Activated CD8-positive, alpha-beta memory T cell treated with anti-CD3 and anti-CD28 coated beads, Interleukin-2, amount 50 U/mL, for 4 hours (primary cell): ENCODE measurements around the gene GPR153.
"Not testable (repeated sequence)": the region's sequence is repeated elsewhere in the genome, so short reads cannot be mapped to it uniquely, and the experiment has no call there.

Experiments used
- DNase-seq: peaks from one replicate; pipeline ENCODE4 v3.0.0-alpha.2; 2020

GPR153 gene

GRCh38 chr1:6260961-6261614 lies at the start of gene GPR153:
Gene GPR153, minus strand, starts transcription at chr1:6261098. Its CDS starts 6,193 bp downstream, at chr1:6254905.
- DNase-seq, result peak; percentile 68

- no peak for DNase-seq
Observed at GRCh38 chr1:6310116-6310848, 49.4 kb upstream of the GPR153 start.

DNA sequence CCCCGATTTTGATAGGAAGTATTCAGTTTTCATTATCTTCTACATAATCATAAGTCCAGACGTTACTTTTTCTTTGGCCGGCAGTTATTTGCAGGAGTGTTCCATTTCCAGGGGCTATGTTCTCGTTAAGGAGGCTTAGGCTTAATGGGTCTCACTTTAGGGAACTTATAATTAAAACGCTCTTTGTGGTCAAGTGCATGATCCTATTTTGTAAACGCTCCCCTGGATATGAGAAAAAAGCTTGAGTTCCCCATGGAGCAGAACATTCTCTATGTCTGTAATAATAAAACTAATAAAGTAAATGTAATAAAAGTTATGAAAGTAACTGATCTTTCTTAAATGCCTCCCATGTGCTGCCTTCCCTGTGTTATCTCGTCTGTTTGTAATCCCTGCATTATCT lies 48.7 kb upstream of the GPR153 start:
- no peak for DNase-seq

DNA sequence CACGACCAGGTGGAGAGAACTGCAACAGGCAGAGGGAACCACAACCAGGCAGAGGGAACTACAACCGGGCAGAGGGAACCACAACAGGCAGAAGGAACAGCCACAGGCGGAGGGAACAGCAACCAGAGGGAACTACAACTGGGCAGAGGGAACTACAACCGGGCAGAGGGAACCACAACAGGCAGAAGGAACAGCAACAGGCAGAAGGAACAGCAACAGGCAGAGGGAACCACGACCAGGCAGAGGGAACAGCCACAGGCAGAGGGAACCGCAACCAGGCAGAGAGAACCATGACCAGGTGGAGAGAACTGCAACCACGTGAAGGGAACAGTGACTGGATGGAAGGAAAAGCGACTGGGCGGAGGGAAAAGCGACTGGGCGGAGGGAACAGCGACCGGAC lies 47.6 kb upstream of the GPR153 start:
- no peak for DNase-seq

GRCh38 chr1:6307682-6308081 lies 46.8 kb upstream of the GPR153 start:
- not testable (repeated sequence) for DNase-seq

DNA sequence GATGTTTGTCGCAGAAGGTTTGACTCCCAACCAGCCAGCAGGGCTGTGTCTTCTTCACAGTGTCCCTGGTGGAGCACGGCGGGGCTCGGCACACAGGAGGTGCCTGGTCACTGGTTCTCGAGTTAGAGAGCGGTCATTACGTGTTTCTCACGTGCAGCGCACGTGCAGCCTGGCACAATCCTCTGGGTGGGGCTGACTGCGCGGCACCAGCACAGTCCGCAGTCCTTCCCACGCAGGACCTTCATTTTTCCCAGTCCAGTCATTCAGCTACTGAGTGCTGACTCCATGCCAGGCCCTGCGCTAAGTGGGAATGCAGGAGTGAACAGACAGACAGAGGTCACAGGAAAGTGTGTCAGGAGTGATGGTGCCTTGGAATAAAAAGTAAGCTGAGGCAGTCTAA lies 46.2 kb upstream of the GPR153 start:
- DNase-seq, result no peak

GRCh38 chr1:6303397-6304012 lies 42.6 kb upstream of the GPR153 start:
- no peak for DNase-seq

DNA sequence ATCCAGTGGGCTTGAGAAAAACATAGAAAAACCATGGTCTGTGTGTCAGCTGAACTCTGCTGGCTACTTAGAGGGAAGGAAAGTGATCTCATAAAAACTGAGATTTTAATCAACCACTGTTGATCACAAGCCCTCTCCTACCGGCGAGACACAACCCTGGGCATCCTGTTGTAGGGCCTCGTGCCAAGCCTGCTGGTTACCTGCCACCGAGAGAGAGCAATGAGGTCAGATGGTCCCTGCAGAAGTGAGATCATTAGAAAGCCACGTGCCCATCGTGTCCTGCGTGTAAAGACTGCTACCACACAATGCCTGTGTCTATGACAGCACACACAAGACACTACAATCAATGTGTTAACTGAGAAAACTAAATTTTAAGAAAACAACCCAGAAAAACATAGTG lies 41.7 kb upstream of the GPR153 start:
- DNase-seq, result no peak

GRCh38 chr1:6301526-6301925 lies 40.6 kb upstream of the GPR153 start:
- no peak for DNase-seq

GRCh38 chr1:6300342-6301048 lies 39.6 kb upstream of the GPR153 start:
- no peak for DNase-seq

DNA sequence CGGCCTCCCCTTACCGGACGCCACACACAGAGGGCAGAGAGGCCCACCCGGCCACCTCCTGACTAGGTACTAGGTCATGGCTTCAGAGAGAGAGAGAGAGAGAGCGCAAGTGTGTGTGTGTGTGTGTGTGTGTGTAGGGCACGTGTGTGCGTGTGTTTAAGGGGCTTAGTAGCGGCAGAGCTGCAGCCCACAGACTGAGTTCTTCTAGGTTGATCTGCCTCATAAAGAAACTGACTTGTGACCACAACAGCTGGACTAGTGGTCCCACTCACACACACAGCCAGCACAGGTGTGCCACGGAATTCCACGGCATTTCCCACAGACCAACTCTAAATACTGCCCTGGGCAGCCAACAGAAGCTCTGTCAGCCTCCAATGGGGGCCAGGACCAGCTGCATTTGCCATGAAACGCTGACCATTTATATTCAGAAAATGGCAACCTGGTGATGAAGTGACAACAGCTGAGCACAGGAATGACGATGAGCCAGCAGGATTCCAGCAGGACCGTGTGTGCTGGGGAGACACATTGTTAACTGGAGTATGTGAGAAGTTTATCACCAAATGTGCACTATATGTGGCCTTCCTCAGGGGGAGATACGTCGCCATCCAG lies 38.8 kb upstream of the GPR153 start:
- no peak for DNase-seq

GRCh38 chr1:6298940-6299465 lies 38.1 kb upstream of the GPR153 start:
- no peak for DNase-seq

GRCh38 chr1:6298530-6298929 lies 37.6 kb upstream of the GPR153 start:
- no peak for DNase-seq

GRCh38 chr1:6295910-6296309 lies 35.0 kb upstream of the GPR153 start:
- DNase-seq, result no peak

DNA sequence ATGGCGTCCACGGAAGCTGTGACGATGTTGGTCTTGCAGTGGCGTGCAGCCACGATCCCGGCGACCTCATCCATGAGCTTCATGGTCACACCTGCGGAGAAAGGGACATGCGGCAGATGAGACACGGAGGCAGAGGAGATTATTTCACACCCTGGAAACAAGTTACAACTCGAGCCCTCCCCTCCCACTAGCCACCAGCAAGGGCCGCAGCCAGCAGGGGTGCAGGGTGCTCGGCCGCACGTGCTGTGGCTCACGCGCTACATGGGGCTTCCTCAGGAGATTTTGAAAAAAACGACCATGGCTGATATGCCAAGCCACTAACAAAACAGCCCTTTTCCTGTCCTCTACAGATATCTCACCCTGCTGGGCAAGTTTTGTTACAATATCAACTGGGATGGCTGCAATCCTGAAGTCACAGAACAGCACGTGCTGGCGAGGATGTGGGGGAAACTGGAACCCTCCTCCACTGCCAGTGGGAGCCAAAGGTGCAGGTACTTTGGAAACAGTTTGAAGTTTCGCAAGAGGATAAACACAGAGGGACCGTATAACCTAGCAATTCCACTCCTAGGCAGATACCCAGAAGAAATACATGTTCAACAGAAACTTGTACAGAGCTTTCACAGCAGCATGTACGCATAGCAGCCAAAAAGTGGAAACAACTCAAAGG lies 34.1 kb upstream of the GPR153 start:
- no peak for DNase-seq

- DNase-seq, result no peak
Observed at GRCh38 chr1:6294080-6294889, 33.4 kb upstream of the GPR153 start.

- no peak for DNase-seq
Observed at GRCh38 chr1:6292102-6292501, 31.2 kb upstream of the GPR153 start.

GRCh38 chr1:6288665-6289064 lies 27.8 kb upstream of the GPR153 start:
- no peak for DNase-seq

DNA sequence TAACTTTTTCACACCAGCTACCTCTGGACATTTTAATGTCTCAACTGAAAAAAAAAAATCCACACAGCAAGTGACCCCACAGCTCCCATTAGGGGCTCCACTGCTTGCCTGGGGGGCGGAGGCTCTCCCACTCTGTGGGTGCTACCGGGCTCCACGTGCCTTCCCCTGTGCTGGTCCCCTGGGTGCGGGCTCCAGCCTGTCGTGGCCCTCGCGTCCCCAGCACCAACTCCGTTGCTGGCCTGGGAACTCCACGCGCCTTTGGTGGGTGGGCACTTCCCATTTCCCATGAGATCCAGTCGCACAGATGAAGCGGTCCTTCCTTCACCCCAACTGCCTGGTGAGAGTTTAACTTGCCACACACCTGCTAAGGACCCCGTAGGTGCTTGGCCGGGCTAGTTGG lies 27.1 kb upstream of the GPR153 start:
- no peak for DNase-seq

GRCh38 chr1:6287431-6287886 lies 26.6 kb upstream of the GPR153 start:
- DNase-seq, result no peak

DNA sequence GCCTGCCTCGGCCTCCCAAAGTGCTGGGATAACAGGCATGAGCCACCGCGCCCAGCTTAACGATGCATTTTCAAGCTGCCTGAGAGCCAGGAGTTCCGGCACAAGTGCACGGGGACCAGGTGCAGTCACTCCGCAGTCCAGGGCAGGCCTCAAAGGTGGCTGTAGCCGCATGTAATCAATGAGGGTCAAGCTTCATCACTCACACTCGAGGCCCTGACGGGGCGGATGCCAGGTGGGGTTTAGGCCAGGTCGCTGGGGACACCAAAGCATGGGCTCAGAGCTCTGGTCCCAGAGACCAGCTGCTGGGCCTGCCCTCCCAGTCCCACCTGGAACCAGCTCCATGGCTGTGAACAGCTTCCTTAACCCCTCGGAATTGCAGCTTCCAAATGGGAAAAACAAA lies 26.1 kb upstream of the GPR153 start:
- DNase-seq, result no peak
